ENCODE data around the gene PYGB. TPM values are rescaled to one million over a fixed set of nuclear protein-coding genes. Genes with fewer than 3 reads are reported as not detected.
"Not testable (repeated sequence)": the region's sequence is repeated elsewhere in the genome, so short reads cannot be mapped to it uniquely, and the experiment has no call there.

The PYGB gene
- total RNA-seq, 1 experiment from 2014 or later = 192 TPM

- no peak for DNase-seq (ENCODE audit: low read depth in 1 of 2, low spot score in 2 of 2)
- H3K36me3 ChIP-seq = peaks cover 76% of the 10 kb centered on the region
- no peak overlapping the region for H3K4me3 ChIP-seq
- no peak overlapping the region for H3K27ac ChIP-seq
- H3K9me3 ChIP-seq (replicated peaks) = peaks cover 5% of the 10 kb centered on the region
- no peaks in the 10 kb centered on the region for H3K27me3 ChIP-seq (replicated peaks)
- H3K4me1 ChIP-seq (replicated peaks) = peaks cover 37% of the 10 kb centered on the region
These were observed 5.0 kb downstream of the PYGB start for GRCh38 chr20:25252686-25253421.

DNA sequence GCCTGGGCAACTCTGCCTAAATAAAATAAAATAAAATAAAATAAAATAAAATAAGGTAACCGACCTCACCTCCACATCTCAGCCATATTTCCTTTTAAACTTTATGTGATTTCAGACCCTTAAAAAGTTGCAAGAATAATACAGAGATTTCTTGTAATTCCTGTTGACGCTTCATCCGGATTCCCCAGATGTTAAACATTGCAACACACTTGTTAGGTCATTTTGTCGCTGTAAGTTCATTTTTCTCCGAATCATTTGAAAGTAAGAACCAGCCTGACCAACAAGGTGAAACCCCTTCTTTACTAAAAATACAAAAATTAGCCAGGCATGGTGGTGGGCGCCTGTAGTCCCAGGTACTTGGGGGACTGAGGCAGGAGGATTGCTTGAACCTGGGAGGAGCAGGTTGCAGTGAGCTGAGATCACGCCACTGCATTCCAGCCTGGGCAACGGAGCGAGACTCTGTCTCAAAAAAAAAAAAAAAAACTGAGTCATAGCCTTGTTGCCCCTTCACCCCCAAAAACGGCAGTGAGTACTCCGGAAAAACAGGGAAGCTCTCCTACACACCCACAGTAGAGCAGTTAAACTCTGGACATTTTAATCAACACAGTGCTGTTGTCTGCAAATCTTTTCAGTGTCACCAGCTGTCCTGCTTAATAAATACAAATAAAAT, 5.9 kb downstream of the PYGB start:
- no peak for DNase-seq (ENCODE audit: low read depth in 1 of 2, low spot score in 2 of 2)
- Histone ChIP-seq H3K9me3 (replicated peaks) (no peaks in the 10 kb centered on the region), H3K36me3 (peaks cover 77% of the 10 kb centered on the region), H3K4me3 (no peak overlapping the region), H3K27me3 (replicated peaks) (no peaks in the 10 kb centered on the region), H3K27ac (no peak overlapping the region), H3K4me1 (replicated peaks) (peaks cover 28% of the 10 kb centered on the region)

DNA sequence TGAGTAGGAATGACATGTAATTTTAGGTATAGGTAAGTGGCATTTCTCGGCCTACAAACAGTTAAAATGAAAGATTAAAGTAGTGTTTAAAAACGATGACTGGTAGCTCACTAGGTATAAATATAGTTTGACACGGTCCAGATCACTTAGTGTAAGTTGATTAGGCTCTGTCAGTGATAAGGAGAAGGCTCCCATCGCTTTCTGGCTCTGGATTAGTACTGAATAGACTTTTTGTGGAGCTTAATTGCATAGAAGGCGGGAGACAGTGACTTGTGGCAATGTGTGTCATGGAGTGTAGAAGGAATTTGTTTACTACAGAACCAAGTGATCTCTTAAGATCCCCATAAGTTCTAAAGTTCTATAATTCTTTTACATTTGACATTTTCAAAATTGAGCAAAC, 6.7 kb downstream of the PYGB start:
- Histone ChIP-seq H3K4me3 (no peak overlapping the region), H3K9me3 (replicated peaks) (no peaks in the 10 kb centered on the region), H3K4me1 (replicated peaks) (peaks cover 24% of the 10 kb centered on the region), H3K27me3 (replicated peaks) (no peaks in the 10 kb centered on the region), H3K36me3 (peaks cover 81% of the 10 kb centered on the region), H3K27ac (no peak overlapping the region)
- no peak for DNase-seq (ENCODE audit: low read depth in 1 of 2, low spot score in 2 of 2)

GRCh38 chr20:25254986-25255680, 7.2 kb downstream of the PYGB start:
- Histone ChIP-seq H3K36me3 (peaks cover 83% of the 10 kb centered on the region), H3K4me3 (no peak overlapping the region), H3K9me3 (replicated peaks) (no peaks in the 10 kb centered on the region), H3K27ac (no peak overlapping the region), H3K27me3 (replicated peaks) (no peaks in the 10 kb centered on the region), H3K4me1 (replicated peaks) (peaks cover 18% of the 10 kb centered on the region)
- no peak for DNase-seq (ENCODE audit: low read depth in 1 of 2, low spot score in 2 of 2)

DNA sequence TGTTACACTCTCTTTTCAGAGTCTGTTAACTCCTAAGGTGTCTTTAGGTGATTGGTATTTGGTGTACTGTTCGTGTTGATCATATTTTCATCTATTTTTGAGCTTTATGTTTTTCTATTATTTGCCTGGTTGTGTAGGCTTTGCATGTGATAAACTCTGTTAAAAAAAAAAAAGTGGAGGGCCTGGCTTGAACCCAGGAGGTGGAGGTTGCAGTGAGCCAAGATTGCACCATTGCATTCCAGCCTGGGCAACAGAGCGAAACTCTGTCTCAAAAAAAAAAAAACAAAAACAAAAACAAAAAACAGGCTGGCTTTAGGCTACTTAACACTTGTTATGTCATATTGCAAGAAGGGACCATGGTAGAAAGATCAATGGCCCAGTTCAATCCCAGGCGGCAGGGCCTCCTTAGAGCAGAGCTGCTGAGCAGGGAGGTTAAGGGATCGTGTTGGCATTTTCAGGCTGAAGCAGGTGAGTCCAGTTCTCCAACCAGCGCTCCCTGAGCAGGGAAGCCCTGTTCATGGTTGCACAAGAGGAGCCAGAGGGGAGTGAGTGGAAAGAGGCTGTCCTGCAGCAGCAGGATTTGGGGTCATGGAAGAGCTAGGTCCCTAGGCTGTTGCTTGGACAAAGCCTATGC, 8.5 kb downstream of the PYGB start:
- Histone ChIP-seq H3K27ac (no peak overlapping the region), H3K36me3 (peaks cover 82% of the 10 kb centered on the region), H3K27me3 (replicated peaks) (no peaks in the 10 kb centered on the region), H3K4me1 (replicated peaks) (peaks cover 11% of the 10 kb centered on the region), H3K4me3 (no peak overlapping the region), H3K9me3 (replicated peaks) (no peaks in the 10 kb centered on the region)
- DNase-seq (ENCODE audit: low read depth in 1 of 2, low spot score in 2 of 2) = no peak

DNA sequence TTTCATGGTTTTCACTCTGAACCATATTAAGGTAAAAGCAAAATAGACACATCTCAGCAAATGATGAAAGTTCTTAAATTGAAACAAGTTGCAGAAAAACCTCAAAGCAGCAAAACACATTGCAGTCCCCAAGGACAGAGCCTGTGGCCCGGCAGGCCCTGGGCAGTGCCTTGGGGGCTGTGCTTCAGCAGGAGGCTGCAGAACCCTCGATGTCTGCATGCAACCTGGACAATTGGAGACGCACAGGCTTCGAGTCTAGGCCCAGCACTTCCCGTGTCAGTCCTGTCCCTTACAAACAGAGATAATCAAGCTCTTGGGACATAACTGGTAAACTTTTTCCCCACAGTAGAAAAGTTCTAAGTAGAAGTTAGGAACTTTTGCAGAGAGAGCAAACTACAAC, 9.2 kb downstream of the PYGB start:
- no peak overlapping the region for H3K27ac ChIP-seq
- peaks cover 11% of the 10 kb centered on the region for H3K4me1 ChIP-seq (replicated peaks)
- H3K27me3 ChIP-seq (replicated peaks) = no peaks in the 10 kb centered on the region
- H3K36me3 ChIP-seq = peaks cover 83% of the 10 kb centered on the region
- no peaks in the 10 kb centered on the region for H3K9me3 ChIP-seq (replicated peaks)
- no peak for DNase-seq (ENCODE audit: low read depth in 1 of 2, low spot score in 2 of 2)
- no peak overlapping the region for H3K4me3 ChIP-seq

DNA sequence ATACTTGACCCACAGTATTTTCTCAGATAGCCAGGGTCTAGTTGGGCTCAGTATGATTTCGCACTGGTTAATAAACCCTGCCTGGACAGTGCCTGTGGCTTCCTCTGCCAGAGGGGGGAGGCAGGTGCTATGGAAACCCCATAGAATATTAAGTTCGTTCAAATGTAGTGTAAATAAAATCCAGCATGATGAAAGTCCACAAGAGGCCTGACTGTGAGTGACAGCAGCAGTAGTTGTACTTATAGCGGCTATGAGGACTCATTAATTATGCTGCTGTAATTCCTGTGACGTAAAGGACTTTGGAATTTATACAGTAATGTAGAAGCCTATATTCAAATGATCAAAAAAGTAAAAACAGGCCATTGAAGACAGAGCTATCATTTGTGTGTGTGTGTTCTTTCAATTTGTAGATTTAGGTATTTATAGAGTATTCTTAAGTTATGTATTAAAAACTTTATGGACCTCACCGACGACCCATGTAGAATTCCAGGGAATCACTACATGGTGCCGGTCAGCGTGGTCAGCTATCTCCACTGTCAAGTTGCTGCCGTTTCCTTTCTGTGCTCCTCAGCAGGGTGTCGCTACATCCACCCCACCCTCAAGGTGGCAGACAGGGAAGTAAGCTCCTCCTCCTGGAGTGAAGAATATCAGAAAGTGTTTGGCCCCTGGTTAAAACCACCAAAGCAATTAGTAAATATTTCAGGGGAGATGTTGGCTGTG, 10.0 kb downstream of the PYGB start:
- Histone ChIP-seq H3K27me3 (replicated peaks) (no peaks in the 10 kb centered on the region), H3K36me3 (peaks cover 83% of the 10 kb centered on the region), H3K4me3 (no peak overlapping the region), H3K9me3 (replicated peaks) (no peaks in the 10 kb centered on the region), H3K4me1 (replicated peaks) (peaks cover 11% of the 10 kb centered on the region), H3K27ac (no peak overlapping the region)
- DNase-seq (ENCODE audit: low read depth in 1 of 2, low spot score in 2 of 2) = no peak

GRCh38 chr20:25258476-25258805, 10.6 kb downstream of the PYGB start:
- H3K27me3 ChIP-seq (replicated peaks) = no peaks in the 10 kb centered on the region
- H3K4me1 ChIP-seq (replicated peaks) = peaks cover 11% of the 10 kb centered on the region
- H3K36me3 ChIP-seq = peaks cover 82% of the 10 kb centered on the region
- no peak overlapping the region for H3K4me3 ChIP-seq
- no peak for DNase-seq (ENCODE audit: low read depth in 1 of 2, low spot score in 2 of 2)
- no peaks in the 10 kb centered on the region for H3K9me3 ChIP-seq (replicated peaks)
- H3K27ac ChIP-seq = no peak overlapping the region

DNA sequence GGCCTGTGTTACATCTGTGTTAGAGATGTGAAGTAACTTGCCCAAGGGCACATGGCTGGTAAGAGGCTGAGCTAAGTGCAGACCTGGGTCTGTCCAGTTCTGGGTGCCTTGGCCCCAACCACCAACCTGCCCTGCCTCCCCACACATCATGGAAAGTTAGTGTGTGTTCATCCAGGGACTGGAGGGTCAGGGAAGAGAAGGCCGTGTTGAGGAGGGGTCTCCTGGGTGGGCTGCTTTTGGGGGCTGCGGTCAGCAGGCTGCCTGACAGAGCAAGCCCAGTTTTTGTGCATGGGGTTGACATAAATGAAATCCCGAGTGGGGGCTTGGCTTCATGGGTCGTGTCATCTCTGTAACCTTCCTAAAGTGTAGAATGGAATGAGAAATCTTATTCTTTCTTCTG, 10.9 kb downstream of the PYGB start:
- peaks cover 11% of the 10 kb centered on the region for H3K4me1 ChIP-seq (replicated peaks)
- H3K36me3 ChIP-seq = peaks cover 78% of the 10 kb centered on the region
- no peak overlapping the region for H3K4me3 ChIP-seq
- H3K9me3 ChIP-seq (replicated peaks) = no peaks in the 10 kb centered on the region
- no peak overlapping the region for H3K27ac ChIP-seq
- DNase-seq (ENCODE audit: low read depth in 1 of 2, low spot score in 2 of 2) = no peak
- H3K27me3 ChIP-seq (replicated peaks) = no peaks in the 10 kb centered on the region

GRCh38 chr20:25259358-25259757, 11.5 kb downstream of the PYGB start:
- Histone ChIP-seq H3K27ac (no peak overlapping the region), H3K4me3 (no peak overlapping the region), H3K36me3 (peaks cover 81% of the 10 kb centered on the region), H3K27me3 (replicated peaks) (no peaks in the 10 kb centered on the region), H3K4me1 (replicated peaks) (peaks cover 11% of the 10 kb centered on the region), H3K9me3 (replicated peaks) (no peaks in the 10 kb centered on the region)
- no peak for DNase-seq (ENCODE audit: low read depth in 1 of 2, low spot score in 2 of 2)

GRCh38 chr20:25259788-25260254, 11.9 kb downstream of the PYGB start:
- Histone ChIP-seq H3K27ac (no peak overlapping the region), H3K9me3 (replicated peaks) (no peaks in the 10 kb centered on the region), H3K27me3 (replicated peaks) (no peaks in the 10 kb centered on the region), H3K4me3 (no peak overlapping the region), H3K4me1 (replicated peaks) (peaks cover 6% of the 10 kb centered on the region), H3K36me3 (peaks cover 81% of the 10 kb centered on the region)
- DNase-seq (ENCODE audit: low read depth in 1 of 2, low spot score in 2 of 2) = no peak

GRCh38 chr20:25260770-25261437, 13.0 kb downstream of the PYGB start:
- H3K4me3 ChIP-seq = not testable (repeated sequence)
- H3K36me3 ChIP-seq = peaks cover 75% of the 10 kb centered on the region

More at GRCh38 chr20:25260770-25261437, 13.0 kb downstream of the PYGB start:
- H3K27me3 ChIP-seq (replicated peaks); H3K9me3 ChIP-seq (replicated peaks); H3K4me1 ChIP-seq (replicated peaks); DNase-seq (ENCODE audit: low read depth in 1 of 2, low spot score in 2 of 2); H3K27ac ChIP-seq: not testable (repeated sequence)

Data from SJSA1 (cell line).